Uterus (tissue), 4 donors: ENCODE measurements around the gene ETS1. TPM values are rescaled to one million over a fixed set of nuclear protein-coding genes. Genes with fewer than 3 reads are reported as not detected.

Experiments used
- DNase-seq, 2 donors: peaks; one replicate each; pipeline ENCODE4 v3.0.0-alpha.2; 2019 to 2020
- H3K27ac ChIP-seq, 2 donors: fragments of 200-600 bp; sonication (generic); 1 replicate in 1 of 2; 2 replicates in 1 of 2; pipeline ENCODE4 v1.5.1; 2016 to 2018
- H3K27me3 ChIP-seq, 2 donors: fragments of 200-600 bp; sonication (generic); one replicate each; pipeline ENCODE4 v1.5.1; 2018 to 2019; ENCODE audit warnings: control low read depth in 1 of 2
- H3K36me3 ChIP-seq, 2 donors: fragments of 200-600 bp; sonication (generic); one replicate each; pipeline ENCODE4 v1.5.1; 2019; ENCODE audit warnings: control low read depth in 1 of 2
- H3K4me1 ChIP-seq, 2 donors: fragments of 200-600 bp; sonication (generic); one replicate each; pipeline ENCODE4 v1.5.1; 2018 to 2019; ENCODE audit warnings: control low read depth in 1 of 2
- H3K4me3 ChIP-seq, 2 donors: fragments of 200-600 bp; sonication (generic); 1 replicate in 1 of 2; 2 replicates in 1 of 2; pipeline ENCODE4 v1.5.1; 2018 to 2019; ENCODE audit warnings: mild to moderate bottlenecking in 1 of 2
- H3K9me3 ChIP-seq, 2 donors: fragments of 200-600 bp; sonication (generic); one replicate each; pipeline ENCODE4 v1.5.1; 2019; ENCODE audit warnings: control low read depth in 1 of 2
- CTCF ChIP-seq, 4 experiments: fragments of 200-600 bp in 2 of 4; fragments of 450-650 bp in 2 of 4; sonication (generic) in 2 of 4; IDR thresholded peaks; one replicate each; pipeline ENCODE4 v1.5.1; 2016 to 2019; ENCODE audit warnings: antibody characterized with exemption in 4 of 4, mild to moderate bottlenecking in 2 of 4, moderate library complexity in 1 of 4
- POLR2A ChIP-seq, 2 donors: fragments of 450-650 bp; IDR thresholded peaks; one replicate each; pipeline ENCODE4 v1.6.1; 2016; ENCODE audit warnings: antibody characterized with exemption in 2 of 2, mild to moderate bottlenecking in 1 of 2, moderate library complexity in 1 of 2
- intact Hi-C: fragments of 100-400 bp; cut with DNase I; formaldehyde crosslinking; loops from one replicate; pipeline ENCODE4 v1.15.1; 2023; ENCODE audit warnings: low total_unique reads
- total RNA-seq, 4 donors: library from RNA; depleted of rRNA in 3 of 4; stranded (reverse); fragments of >200 nt in 3 of 4; gene quantifications; one replicate each; pipeline versions ENCODE4 v1.1.0 to v1.2.4, GENCODE V29; 2014 to 2023
- donor health status: DM: yes; HTN: yes; CAD: no.

Gene ETS1
- total RNA-seq, 4 donors from 2014 or later, result 24.1 to 80.9 (median 58.3) TPM

- H3K27ac ChIP-seq, result peak overlapping the region; percentile 64 to 95
- intact Hi-C loops, result no loop called here
- no peaks in the 10 kb centered on the region for H3K27me3 ChIP-seq
- no peak for DNase-seq
- H3K36me3 ChIP-seq, result no peaks in the 10 kb centered on the region
- H3K4me1 ChIP-seq, result peaks cover 9% of the 10 kb centered on the region in 2 donors
- no peak for TF ChIP-seq CTCF (IDR thresholded peaks at IDR 0.05)
- no peak for TF ChIP-seq POLR2A (IDR thresholded peaks at IDR 0.05)
- H3K9me3 ChIP-seq, result no peaks in the 10 kb centered on the region
- H3K4me3 ChIP-seq, result peak overlapping the region in 1 of 2 donors; percentile 1
Observed at GRCh38 chr11:128519338-128519737, 68.0 kb downstream of the ETS1 start.

- DNase-seq, result no peak
- peaks cover 9% of the 10 kb centered on the region in 2 donors for H3K4me1 ChIP-seq
- H3K36me3 ChIP-seq, result no peaks in the 10 kb centered on the region
- TF ChIP-seq CTCF (IDR thresholded peaks at IDR 0.05), result no peak
- no peak for TF ChIP-seq POLR2A (IDR thresholded peaks at IDR 0.05)
- H3K27me3 ChIP-seq, result no peaks in the 10 kb centered on the region
- intact Hi-C loops, result no loop called here
- H3K27ac ChIP-seq, result peak overlapping the region; percentile 64 to 95
- no peaks in the 10 kb centered on the region for H3K9me3 ChIP-seq
- peak overlapping the region in 1 of 2 donors; percentile 1 for H3K4me3 ChIP-seq
Observed at GRCh38 chr11:128518493-128519207, 68.7 kb downstream of the ETS1 start.

- TF ChIP-seq CTCF (IDR thresholded peaks at IDR 0.05), result no peak
- TF ChIP-seq POLR2A (IDR thresholded peaks at IDR 0.05), result no peak
- DNase-seq, result no peak
- H3K27me3 ChIP-seq, result no peaks in the 10 kb centered on the region
- no peaks in the 10 kb centered on the region for H3K36me3 ChIP-seq
- H3K27ac ChIP-seq, result peak overlapping the region; percentile 64 to 95
- H3K9me3 ChIP-seq, result no peaks in the 10 kb centered on the region
- peak overlapping the region in 1 of 2 donors; percentile 1 for H3K4me3 ChIP-seq
- H3K4me1 ChIP-seq, result peaks cover 9% of the 10 kb centered on the region in 2 donors
- intact Hi-C loops, result no loop called here
Observed at GRCh38 chr11:128517451-128518230, 69.7 kb downstream of the ETS1 start.

DNA sequence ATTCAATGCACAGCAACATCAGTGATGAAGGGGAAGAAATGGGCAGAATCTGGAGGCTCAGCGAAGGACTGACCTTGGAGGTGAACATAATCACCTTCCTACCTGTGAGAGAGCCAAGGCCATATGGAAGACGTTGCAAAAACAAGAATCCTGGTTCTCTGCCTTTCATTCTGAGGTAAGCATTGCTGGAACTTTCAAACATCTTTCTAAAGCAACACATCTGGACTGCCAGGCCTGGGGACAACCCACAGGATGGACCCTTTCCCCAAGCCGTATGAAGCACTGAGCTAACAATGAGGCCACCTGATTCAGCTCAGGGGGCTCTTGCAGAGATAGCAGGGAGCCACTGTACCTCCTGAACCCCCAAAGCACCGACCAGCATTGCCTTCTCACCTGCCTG, 70.5 kb downstream of the ETS1 start:
- H3K4me3 ChIP-seq, result no peak overlapping the region
- H3K9me3 ChIP-seq, result no peaks in the 10 kb centered on the region
- intact Hi-C loops, result no loop called here
- DNase-seq, result no peak
- no peaks in the 10 kb centered on the region for H3K36me3 ChIP-seq
- peak overlapping the region; percentile 47 to 95 for H3K27ac ChIP-seq
- peaks cover 9% of the 10 kb centered on the region in 2 donors for H3K4me1 ChIP-seq
- H3K27me3 ChIP-seq, result no peaks in the 10 kb centered on the region
- no peak for TF ChIP-seq POLR2A (IDR thresholded peaks at IDR 0.05)
- TF ChIP-seq CTCF (IDR thresholded peaks at IDR 0.05), result no peak
